ENCODE measurements around the gene PIGC.
A peak's percentile ranks its signal among the peaks of the same experiment; 100 is the strongest.
"Not testable (repeated sequence)": the region's sequence is repeated elsewhere in the genome, so short reads cannot be mapped to it uniquely, and the experiment has no call there.

The PIGC gene

DNA sequence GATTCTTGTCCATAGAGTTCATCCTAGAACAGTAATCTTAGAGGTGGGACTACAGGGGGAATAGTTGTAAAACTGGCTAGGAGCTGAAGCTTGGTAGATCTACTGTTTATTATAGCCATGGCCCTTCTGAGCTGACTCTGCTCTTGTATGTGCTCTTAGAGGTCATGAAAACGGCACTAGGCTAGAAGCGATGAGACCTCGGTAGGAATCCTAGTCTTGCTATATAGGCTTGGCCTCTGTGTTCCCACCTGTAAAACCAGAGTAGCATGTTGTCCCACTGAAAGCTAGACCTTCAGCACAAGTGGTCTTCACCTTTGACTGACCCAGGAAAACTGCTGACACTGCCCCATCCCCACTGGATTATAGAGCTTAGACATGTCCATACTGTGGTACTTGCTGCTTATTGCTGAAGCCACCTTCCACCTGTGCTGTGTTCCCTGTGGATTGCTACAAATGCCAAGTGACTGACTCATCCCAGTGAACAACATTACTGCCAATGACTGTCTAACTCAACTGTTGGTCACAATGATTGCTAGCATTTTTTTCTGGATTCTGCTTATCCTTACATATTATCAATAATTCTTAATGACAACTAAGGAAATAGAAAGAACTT is 23.0 kb upstream of the PIGC start:
- no peak for DNase-seq (ENCODE audit: low read depth, low spot score)

DNA sequence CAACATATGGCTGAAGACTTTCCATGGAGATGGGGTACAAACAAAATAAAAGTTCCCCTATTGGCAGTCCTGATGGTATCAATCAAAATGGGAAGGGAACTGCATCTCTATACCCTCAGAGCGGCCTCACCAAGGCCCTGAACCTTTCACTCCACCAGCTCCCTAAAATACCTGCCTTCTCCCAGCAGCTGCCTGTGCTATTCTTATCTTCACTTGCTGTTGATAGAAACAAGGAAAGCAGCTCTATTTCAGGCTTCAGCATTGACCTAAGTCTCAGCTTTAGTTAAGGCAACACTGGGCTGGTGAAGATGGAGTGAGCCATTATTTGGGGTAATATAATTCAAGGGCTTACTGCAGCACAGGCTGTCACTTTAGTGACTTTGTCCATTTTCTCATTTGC is 21.7 kb upstream of the PIGC start:
- DNase-seq (ENCODE audit: low read depth, low spot score) = no peak

DNA sequence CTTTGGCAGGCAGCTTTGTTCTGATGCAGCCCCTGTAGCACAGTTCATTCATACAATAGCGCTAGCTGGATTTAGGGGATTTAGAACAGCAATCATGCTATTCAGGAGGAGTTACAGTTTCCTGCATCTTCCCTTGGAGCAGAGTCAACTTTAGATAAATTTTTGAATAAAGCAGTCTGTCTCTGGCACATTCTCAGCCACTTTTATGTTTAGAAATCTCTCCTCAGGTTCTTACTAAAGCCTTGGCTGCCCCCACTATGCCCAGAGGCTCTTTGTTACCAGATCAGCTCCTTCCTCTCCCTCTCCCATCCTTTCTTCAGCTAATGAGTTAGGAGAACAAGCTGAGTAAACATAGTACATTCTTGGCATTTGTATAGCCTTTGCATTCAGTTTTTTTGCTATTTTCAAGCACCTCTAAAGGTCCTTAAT is 17.0 kb upstream of the PIGC start:
- no peak for DNase-seq (ENCODE audit: low read depth, low spot score)

DNA sequence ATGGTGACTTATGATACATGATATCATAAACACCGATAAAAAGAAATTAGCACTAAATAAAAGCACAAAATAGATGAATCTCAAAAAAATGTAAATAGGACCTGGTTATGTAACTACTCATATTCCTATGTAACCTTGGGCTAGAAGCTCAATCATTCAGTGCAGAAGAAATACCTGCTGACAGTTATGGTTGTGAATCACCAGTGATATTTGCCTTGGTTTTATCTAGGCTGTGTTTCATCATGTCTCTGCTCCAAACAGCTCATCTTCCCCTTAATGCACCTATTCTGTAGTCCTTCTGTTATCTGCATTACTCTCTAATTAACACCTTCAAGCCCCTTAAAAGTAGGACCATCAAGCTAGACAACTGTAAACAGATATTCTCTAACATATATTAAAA is 16.3 kb upstream of the PIGC start:
- DNase-seq (ENCODE audit: low read depth, low spot score) = no peak

DNA sequence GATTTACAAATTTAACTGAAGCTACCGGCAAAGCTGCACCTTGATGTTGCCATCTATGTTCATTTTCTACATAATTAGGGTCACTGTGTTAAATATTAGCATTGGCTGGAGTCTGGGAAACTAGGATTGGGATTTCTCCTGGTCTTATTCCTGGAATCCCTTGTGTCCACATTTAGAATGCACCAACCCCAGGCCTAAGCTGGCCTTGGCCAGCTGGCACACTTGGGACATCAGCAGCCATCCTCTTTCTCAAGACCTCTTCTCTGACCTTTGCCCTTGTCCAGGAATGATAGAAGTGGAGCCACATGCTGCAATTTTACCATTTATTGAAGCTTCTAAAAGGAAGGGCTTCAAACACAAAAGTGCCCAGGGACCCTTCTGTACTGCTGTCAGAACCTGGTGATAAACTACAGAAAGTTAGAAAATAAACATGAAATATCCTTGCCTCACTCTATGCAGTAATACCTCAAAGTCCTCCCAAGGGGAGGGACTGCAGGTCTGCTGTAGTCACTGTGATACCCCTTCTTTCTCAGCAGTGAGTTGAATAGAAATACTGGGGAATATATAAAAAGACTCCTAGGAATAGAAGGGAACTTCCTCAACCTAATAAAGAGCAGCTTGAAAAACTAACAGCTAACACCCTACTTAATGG is 13.7 kb upstream of the PIGC start:
- DNase-seq (ENCODE audit: low read depth, low spot score) = no peak

DNA sequence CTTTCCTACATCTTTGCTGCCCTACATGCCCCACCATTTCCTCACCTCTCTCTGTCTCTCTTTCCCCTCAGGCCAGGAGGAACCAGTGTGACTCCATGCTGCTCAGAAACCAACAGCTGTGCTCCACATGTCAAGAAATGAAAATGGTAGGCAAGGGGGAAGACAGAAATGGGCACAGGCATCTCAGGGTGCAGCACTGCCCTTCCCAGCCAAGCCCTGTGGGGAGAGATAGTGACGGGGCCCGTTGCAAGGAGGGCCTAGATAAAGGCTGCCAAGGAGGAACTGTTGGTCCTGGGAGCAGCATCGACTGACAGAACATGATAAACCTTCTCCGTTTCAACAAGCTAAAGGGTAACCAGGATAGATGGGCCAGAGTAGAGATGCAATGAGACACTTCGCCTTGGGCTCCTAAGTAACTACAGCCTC is 12.5 kb upstream of the PIGC start:
- no peak for DNase-seq (ENCODE audit: low read depth, low spot score)

DNA sequence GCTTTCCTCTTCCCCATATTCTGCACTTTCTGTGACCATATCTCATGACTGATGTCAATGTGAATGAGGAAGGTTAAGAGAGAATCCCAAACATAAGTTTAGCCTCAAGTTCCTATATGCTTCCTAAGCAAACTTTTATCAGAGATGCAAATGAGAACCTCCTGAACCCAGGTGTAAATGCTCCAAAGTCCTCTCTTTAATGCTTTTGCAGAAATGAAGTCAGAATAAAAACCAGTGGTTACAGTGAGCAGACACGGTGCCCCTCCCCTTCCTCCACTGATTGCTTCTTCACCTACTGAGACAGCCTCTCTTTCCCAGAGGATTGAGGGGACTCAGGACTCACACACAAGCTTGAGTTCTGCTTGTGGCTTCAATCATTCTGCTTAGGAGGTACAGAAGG is 11.6 kb upstream of the PIGC start:
- no peak for DNase-seq (ENCODE audit: low read depth, low spot score)

DNA sequence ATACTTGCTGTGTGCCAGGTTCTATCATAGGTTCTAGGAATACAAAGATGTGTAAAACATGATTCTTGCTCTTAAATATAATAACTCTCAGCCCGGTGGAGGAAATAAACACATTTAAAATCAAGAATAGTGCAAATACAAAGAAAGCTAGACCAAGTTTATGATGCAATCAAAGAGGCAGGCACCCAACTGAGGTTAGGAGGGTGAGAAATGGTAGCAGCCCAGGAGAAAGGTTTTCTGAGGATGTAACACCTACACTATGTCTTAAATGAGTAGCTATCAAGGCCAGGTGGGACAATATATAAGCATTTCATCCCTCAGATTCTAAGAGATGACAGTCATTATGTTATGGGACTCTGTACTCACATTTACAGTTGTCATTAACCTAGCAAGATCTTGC is 9.7 kb upstream of the PIGC start:
- DNase-seq (ENCODE audit: low read depth, low spot score) = no peak

DNA sequence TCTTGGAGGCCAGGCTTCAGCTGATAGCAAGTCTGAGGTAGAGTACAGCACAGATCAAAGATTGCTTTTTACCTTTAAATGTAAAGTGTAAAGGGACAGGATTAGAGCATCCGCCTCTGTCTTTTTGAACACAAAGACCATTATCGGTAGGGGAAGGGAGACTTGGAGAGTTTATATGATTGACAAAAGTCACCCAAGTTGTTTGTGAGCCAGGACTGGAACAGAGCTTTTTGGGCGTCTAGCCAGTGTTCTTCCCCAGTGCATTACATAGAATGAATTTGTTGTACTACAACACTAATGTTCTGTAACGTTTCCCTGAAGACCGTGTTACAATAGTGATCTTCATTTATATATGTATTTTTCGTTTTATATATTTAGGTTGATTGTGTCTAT is 9.3 kb upstream of the PIGC start:
- no peak for DNase-seq (ENCODE audit: low read depth, low spot score)

DNA sequence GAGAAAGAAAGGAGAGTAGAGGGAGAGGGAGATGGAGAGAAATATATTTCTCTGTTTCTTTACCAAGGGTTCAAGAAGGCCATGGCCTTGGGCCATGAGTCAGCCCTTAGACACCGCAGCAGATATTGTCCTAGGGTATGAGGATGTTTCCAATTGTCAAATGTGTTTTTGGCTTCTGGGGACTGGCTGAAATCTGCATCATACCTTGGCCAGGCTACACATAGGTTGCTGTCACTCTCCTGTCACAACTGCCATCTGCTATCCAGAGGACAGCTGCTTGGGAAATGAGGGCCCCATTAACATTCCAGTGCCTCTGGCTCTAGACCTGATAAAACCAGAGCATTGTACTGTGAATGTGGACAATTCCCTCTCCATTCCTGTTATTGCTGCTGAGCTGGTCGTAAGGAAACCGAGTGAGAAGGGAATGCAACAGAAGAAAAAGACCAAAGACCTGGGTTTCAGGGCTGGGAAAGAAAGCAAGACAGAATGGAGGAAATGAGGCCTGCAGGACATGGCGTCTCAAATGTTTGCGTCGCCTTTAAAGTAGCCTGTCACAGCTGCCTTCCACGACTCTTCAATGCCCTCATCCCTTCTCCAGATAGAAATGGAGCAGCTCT is 8.8 kb upstream of the PIGC start:
- DNase-seq (ENCODE audit: low read depth, low spot score) = no peak

DNA sequence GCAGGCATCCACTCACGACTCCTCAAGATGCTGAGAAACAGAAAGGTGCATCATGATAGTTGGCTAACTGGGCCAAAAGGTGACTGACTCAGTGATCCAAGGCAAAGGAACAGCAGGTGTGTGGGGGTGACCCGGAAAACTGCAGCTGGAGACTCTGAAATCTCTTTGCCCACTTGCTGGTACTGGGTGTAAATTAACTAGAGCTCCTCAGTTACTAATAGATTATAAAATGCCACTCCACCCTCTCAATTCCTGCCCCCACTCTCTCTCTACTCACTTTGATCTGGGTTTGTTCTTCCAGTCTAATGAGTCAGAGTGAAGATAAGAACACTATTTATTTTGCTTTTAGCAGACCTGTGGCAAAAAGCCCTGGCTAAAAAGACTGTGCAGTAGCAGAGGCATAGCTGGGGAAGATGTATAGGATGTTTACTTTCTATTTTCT is 7.2 kb upstream of the PIGC start:
- DNase-seq (ENCODE audit: low read depth, low spot score) = no peak

DNA sequence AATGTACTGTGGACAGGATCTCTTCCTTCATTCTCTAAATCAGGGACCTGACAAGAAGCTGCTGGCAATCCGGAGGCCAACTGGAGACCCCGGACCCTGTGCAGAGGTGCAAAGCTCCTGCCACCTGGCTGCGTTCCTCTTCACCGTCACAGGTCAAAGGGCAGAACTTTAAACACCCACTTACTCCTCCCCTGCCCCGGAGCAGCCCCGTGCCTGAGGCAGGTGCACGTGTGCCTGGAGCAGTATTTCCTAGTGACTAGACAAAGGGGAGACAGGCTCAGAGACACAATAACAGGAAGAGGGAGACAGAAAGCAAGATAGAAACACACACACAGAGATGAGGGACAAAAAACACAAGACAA is 6.6 kb upstream of the PIGC start:
- DNase-seq (ENCODE audit: low read depth, low spot score) = no peak

DNA sequence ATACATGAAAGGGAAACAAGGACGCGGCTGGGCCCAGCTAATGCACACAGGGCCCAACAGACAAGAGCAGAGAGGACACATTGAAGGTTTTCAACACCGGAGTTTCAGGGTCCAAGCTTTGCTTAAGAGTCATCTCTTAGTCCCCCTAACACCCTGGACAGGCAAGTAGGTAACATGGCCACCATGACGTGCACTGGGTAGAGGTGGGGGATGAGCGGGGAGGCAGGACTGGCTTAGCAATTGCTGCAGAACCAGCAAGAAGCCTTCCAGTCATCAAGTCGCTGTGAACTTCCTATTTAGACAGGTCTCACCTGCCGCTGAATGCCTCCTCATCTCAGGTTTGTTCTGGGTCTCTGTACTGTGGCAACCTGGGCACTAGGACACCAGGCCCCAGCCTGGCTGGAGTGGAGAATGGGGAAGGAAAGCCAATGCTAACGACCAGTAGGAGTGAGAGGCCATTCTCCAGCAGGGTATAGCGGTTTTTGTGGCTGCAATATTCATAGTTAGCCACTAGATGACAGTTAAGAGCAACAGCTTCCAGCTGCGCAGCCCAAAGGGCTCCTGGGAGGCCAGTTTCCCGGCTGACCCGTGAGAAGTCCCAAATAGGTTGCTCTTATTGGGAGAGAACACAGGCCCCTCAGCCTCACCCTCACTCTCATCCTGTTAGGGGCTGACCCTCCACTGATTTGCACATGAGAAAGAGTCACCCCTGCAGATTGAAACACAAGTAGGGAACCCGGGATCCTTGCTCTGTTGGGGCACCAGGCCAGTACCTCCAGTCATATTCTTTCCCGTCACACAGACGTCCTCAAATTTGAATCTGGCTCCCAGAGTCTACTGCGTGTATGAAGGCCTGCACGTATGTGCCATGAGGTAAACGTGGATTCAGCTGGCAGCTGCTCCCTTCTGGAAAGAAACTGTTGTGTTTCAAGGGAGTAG is 6.0 kb upstream of the PIGC start:
- DNase-seq (ENCODE audit: low read depth, low spot score) = peak; percentile 25

DNA sequence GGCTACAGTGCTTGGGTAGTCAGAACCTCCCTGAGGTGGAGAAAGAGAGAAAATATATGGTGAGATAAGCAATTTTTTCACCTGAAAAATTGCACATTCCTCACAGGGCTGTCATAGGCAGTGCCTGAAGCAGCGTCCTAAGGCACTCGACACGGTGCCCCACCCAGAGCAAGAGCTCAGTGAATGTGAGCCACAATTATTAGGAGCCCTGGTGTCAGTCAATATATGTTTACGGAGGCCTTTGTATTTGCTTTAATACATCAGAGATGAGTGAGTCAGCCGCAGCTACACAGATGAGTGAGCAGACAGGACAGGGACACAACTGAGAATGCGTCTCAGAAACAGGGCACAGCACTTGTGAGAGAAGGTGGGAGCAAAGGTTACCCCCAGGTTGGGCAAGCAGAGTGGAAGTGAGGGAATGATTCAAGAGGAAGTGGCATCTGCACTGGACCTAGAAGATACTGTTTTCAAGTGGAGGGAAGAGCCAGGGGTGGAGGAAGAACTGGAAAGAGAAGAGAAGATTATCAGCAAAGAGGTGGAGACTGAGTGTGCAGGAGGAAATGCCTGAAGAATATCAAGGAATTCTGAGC is 5.2 kb upstream of the PIGC start:
- DNase-seq (ENCODE audit: low read depth, low spot score) = no peak

DNA sequence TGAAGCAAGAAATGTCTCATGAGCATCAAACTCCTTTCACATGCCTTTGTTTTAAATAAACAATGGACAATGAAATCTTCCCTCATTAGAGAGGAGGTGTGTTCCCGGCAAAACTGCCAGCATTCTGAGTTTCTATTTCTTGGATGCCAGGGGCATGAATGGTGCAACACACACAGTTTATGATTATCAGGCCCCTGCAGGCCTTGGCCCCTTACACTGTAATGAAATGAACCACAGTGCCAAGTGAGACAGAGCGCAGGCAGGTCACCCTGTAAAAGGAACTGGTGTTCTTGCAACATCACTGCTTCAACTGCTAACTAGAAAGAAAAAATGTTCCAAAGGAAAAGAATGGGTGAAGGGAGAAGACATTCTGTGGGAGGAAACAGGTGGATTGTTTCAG is 3.8 kb upstream of the PIGC start:
- no peak for DNase-seq (ENCODE audit: low read depth, low spot score)

DNA sequence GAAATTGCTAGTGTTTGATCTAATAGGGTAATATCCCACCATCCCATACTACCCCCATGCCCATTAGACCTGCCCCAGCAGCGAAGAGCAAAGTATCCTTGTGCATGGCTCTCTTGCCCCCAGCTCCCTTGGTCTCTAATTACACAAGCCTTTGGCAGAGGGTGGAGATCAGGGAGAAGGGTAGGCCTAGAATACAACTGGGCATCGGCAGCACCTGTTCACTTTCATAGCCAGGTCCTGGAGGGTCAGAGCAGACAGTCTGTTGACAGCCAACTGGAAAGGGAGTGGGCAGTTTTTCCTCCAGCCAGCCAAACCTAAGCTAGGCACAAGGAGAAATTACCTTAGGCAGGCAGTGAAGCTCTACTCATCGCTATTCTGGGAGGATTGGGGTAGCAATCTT is 2.7 kb upstream of the PIGC start:
- no peak for DNase-seq (ENCODE audit: low read depth, low spot score)

DNA sequence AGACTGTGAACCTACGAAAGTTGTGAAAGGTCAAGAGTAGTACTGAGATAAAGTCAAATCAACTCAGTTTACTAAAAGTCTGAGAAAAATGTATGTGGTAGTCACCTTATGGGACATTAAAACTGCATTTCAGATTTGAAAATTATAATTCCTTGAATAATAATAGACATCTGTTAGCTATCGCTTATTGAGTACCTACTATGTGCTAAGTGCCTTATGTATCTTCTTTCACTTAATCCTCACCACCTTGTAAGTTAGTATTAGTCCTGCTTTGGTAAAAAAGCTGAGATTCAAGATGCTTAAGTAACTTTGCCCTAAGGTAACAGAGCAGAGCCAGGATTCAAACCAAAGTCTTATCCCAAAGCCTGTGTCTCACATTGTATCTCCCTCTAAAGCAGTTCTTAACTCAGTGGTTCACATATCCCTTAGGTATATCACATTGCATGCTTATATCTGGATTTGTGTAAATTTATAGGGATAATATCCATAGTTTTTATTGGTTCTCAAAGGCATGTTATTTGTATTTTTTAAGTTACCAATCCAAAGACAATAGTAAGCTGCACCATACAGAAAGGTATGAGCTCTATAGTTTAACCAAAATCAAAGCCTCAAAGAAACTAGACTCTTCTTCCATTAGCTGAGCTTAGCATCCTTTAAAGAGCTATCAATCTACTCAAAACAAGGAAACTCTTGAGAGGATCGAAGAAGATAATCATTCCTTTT is 865 bp downstream of the PIGC start:
- DNase-seq (ENCODE audit: low read depth, low spot score) = no peak

DNA sequence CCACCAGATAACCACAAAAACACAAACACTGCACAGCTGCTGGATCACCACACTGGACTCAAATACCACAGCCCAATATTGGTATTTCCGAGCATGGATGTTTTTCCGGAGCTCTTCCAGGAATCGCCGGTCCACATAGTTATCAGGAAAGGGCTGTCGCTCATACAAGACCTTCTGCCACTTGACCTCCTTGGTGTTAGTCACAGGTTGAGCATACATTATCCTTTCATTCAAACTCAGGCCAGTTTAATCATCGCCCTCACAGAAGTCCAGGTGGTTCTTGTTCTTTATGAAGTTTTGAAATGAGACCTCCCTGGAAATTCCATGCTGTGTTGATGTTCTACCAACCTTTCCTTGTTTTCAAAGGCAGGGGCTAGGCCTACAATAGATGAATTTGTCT is 1.5 kb downstream of the PIGC start:
- DNase-seq (ENCODE audit: low read depth, low spot score) = no peak

DNA sequence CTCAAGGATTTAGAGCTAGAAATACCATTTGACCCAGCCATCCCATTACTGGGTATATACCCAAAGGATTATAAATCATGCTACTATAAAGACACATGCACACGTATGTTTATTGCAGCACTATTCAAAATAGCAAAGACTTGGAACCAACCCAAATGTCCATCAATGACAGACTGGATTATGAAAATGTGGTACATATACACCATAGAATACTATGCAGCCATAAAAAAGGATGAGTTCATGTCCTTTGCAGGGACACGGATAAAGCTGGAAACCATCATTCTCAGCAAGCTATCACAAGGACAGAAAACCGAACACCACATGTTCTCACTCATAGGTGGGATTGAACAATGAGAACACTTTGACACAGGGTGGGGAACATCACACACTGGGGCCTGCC is 6.7 kb downstream of the PIGC start:
- not testable (repeated sequence) for DNase-seq (ENCODE audit: low read depth, low spot score)

DNA sequence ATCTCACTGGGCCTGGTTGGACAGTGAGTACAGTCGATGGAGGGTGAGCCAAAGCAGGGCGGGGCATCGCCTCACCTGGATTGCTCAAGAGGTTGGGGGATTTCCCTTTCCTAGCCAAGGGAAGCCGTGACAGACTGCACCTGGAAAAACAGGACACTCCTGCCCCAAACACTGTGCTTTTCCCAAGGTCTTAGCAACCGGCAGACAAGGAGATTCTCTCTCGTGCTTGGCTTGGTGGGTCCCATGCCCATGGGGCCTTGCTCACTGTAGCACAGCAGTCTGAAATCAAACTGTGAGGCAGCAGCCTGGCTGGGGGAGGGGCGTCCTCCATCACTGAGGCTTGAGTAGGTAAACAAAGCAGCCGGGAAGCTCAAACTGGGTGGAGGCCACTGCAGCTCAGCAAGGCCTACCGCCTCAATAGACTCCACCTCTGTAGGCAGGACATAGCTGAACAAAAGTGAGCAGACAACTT is 12.1 kb downstream of the PIGC start:
- no peak for DNase-seq (ENCODE audit: low read depth, low spot score)

DNA sequence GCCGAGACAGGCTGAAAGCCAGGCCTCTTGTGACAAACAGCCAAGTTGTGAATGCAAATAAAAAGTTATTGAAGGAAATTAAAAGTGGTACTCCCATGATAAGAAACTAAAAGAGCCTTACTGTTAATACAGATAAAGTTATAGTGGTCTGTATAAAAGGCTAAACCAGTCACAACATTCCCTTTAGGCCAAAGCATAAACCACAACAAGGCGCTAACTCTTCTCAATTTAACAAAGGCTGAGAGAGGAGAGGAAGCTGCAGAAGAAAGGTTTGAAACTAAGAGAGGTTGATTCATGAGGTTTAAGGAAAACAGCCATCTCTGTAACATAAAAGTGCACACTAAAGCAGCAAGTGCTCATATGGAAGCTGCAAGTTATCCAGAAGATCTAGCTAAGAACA is 12.7 kb downstream of the PIGC start:
- no peak for DNase-seq (ENCODE audit: low read depth, low spot score)

All from iPS DF 19.7 (cell line).